Dedifferentiated amniotic fluid mesenchymal stem cell (primary cell): ENCODE results near the gene ADAMTS17.

Experiments
- DNase-seq: peaks from one replicate; pipeline ENCODE4 v3.0.0-alpha.2; 2016; ENCODE audit errors: extremely low spot score

The ADAMTS17 gene

GRCh38 chr15:99999282-100000070 lies 342.3 kb downstream of the ADAMTS17 start:
- no peak for DNase-seq

GRCh38 chr15:99998661-99999101 lies 343.1 kb downstream of the ADAMTS17 start:
- DNase-seq, result no peak

- DNase-seq, result no peak
These were observed 344.6 kb downstream of the ADAMTS17 start for GRCh38 chr15:99997112-99997651.

GRCh38 chr15:99996660-99997059 lies 345.1 kb downstream of the ADAMTS17 start:
- no peak for DNase-seq

- no peak for DNase-seq
These were observed 346.2 kb downstream of the ADAMTS17 start for GRCh38 chr15:99995543-99995942.

- no peak for DNase-seq
These were observed 346.9 kb downstream of the ADAMTS17 start for GRCh38 chr15:99994849-99995248.

- no peak for DNase-seq
These were observed 348.1 kb downstream of the ADAMTS17 start for GRCh38 chr15:99993681-99994131.

- no peak for DNase-seq
These were observed 348.5 kb downstream of the ADAMTS17 start for GRCh38 chr15:99993262-99993661.

- DNase-seq, result no peak
These were observed 349.1 kb downstream of the ADAMTS17 start for GRCh38 chr15:99992611-99993231.

GRCh38 chr15:99989095-99989494 lies 352.7 kb downstream of the ADAMTS17 start:
- DNase-seq, result no peak

- DNase-seq, result no peak
These were observed 354.1 kb downstream of the ADAMTS17 start for GRCh38 chr15:99987701-99988100.

- DNase-seq, result no peak
These were observed 354.7 kb downstream of the ADAMTS17 start for GRCh38 chr15:99987119-99987506.

GRCh38 chr15:99986297-99987118 lies 355.3 kb downstream of the ADAMTS17 start:
- DNase-seq, result no peak

GRCh38 chr15:99985878-99986277 lies 355.9 kb downstream of the ADAMTS17 start:
- DNase-seq, result no peak

- no peak for DNase-seq
These were observed 357.1 kb downstream of the ADAMTS17 start for GRCh38 chr15:99984491-99985243.

- DNase-seq, result no peak
These were observed 357.9 kb downstream of the ADAMTS17 start for GRCh38 chr15:99983886-99984286.

GRCh38 chr15:99983171-99983885 lies 358.4 kb downstream of the ADAMTS17 start:
- DNase-seq, result no peak

GRCh38 chr15:99982662-99983061 lies 359.1 kb downstream of the ADAMTS17 start:
- no peak for DNase-seq

GRCh38 chr15:99981839-99982658 lies 359.7 kb downstream of the ADAMTS17 start:
- no peak for DNase-seq

- no peak for DNase-seq
These were observed 360.6 kb downstream of the ADAMTS17 start for GRCh38 chr15:99981191-99981647.
